HEK293 (cell line): ENCODE results near the gene PRRT3.
A peak's percentile ranks its signal among the peaks of the same experiment; 100 is the strongest.

Source experiments
- CTCF ChIA-PET: fragments of 350-600 bp; formaldehyde crosslinking; extraction: SDS; loops from one replicate; lab custom pipeline; 2021; ENCODE audit warnings: antibody characterized with exemption; lab: Yijun Ruan, JAX
- POLR2A ChIA-PET: fragments of 300-600 bp; formaldehyde crosslinking; extraction: SDS; loops from one replicate; lab custom pipeline; 2020; ENCODE audit warnings: antibody characterized with exemption, inconsistent platforms; lab: Yijun Ruan, JAX
- H3K27ac ChIP-seq: fragments of 200-500 bp; sonication (Bioruptor generic); 2 replicates; pipeline ENCODE4 v1.5.1; 2014; ENCODE audit warnings: low read depth, low read length, control low read depth, inconsistent platforms; ENCODE audit errors: extremely low read depth
- H3K36me3 ChIP-seq, 2 experiments: fragments of 200-500 bp in 1 of 2; sonication (Bioruptor generic) in 1 of 2; 1 replicate in 1 of 2; 2 replicates in 1 of 2; pipeline ENCODE4 v1.5.1; 2014 to 2017; ENCODE audit warnings: inconsistent platforms in 2 of 2, low read length in 2 of 2; ENCODE audit not compliant: control insufficient read depth in 2 of 2, insufficient read depth in 1 of 2
- H3K4me1 ChIP-seq: fragments of 200-500 bp; sonication (Bioruptor generic); 2 replicates; pipeline ENCODE4 v1.5.1; 2014; ENCODE audit warnings: mild to moderate bottlenecking, low read length, inconsistent platforms; ENCODE audit not compliant: control insufficient read depth, insufficient read depth
- H3K4me3 ChIP-seq: 2 replicates; pipeline ENCODE4 v1.5.1; 2011; ENCODE audit warnings: low read depth, mild to moderate bottlenecking, control low read depth, low read length, moderate library complexity
- H3K9me3 ChIP-seq: fragments of 200-500 bp; sonication (Bioruptor generic); 2 replicates; pipeline ENCODE4 v1.5.1; 2014; ENCODE audit warnings: low read depth, low read length, inconsistent platforms; ENCODE audit not compliant: control insufficient read depth, insufficient read depth
- CTCF ChIP-seq: fragments of 450-650 bp; formaldehyde crosslinking; IDR thresholded peaks from 2 replicates; pipeline ENCODE4 v1.5.1; 2016; ENCODE audit warnings: missing biosample characterization, missing genetic modification characterization
- HIC1 ChIP-seq: fragments of 450-650 bp; formaldehyde crosslinking; IDR thresholded peaks from 2 replicates; pipeline ENCODE4 v1.5.1; 2016; ENCODE audit warnings: missing biosample characterization, missing genetic modification characterization
- IKZF3 ChIP-seq: fragments of 450-650 bp; IDR thresholded peaks from 2 replicates; pipeline ENCODE4 v1.5.0; 2018; ENCODE audit warnings: missing biosample characterization, mild to moderate bottlenecking, missing genetic modification characterization, moderate library complexity
- KLF1 ChIP-seq: fragments of 450-650 bp; formaldehyde crosslinking; IDR thresholded peaks from 2 replicates; pipeline ENCODE4 v1.5.1; 2016; ENCODE audit warnings: missing biosample characterization, missing genetic modification characterization
- RBAK ChIP-seq: fragments of 450-650 bp; formaldehyde crosslinking; IDR thresholded peaks from 2 replicates; pipeline ENCODE4 v1.5.1; 2016; ENCODE audit warnings: missing biosample characterization, missing genetic modification characterization
- ZBTB7A ChIP-seq: fragments of 450-650 bp; formaldehyde crosslinking; IDR thresholded peaks from 2 replicates; pipeline ENCODE4 v1.5.1; 2016; ENCODE audit warnings: low read depth, missing biosample characterization, missing genetic modification characterization
- ZFP3 ChIP-seq: fragments of 450-650 bp; formaldehyde crosslinking; IDR thresholded peaks from 2 replicates; pipeline ENCODE4 v1.5.1; 2016; ENCODE audit warnings: low read depth, missing biosample characterization, missing genetic modification characterization
- ZNF112 ChIP-seq: fragments of 450-650 bp; formaldehyde crosslinking; IDR thresholded peaks from 2 replicates; pipeline ENCODE4 v1.5.0; 2017; ENCODE audit warnings: missing biosample characterization, missing genetic modification characterization
- ZNF138 ChIP-seq: fragments of 450-650 bp; formaldehyde crosslinking; IDR thresholded peaks from 2 replicates; pipeline ENCODE4 v1.5.1; 2016; ENCODE audit warnings: missing biosample characterization, missing genetic modification characterization, borderline replicate concordance
- ZNF202 ChIP-seq: fragments of 450-650 bp; formaldehyde crosslinking; IDR thresholded peaks from 2 replicates; pipeline ENCODE4 v1.5.1; 2016; ENCODE audit warnings: missing biosample characterization, missing genetic modification characterization, borderline replicate concordance
- ZNF23 ChIP-seq: fragments of 450-650 bp; formaldehyde crosslinking; IDR thresholded peaks from 2 replicates; pipeline ENCODE4 v1.5.1; 2016; ENCODE audit warnings: missing biosample characterization, missing genetic modification characterization, borderline replicate concordance
- ZNF274 ChIP-seq, 2 experiments: fragments of 200-500 bp in 1 of 2; fragments of 450-650 bp in 1 of 2; sonication (Bioruptor generic) in 1 of 2; formaldehyde crosslinking in 1 of 2; IDR thresholded peaks; 2 replicates each; pipeline versions ENCODE4 v1.5.1 to v1.6.1; 2014 to 2016; ENCODE audit warnings: borderline replicate concordance in 1 of 2, inconsistent platforms in 1 of 2, low read length in 1 of 2, missing biosample characterization in 1 of 2, missing genetic modification characterization in 1 of 2
- ZNF433 ChIP-seq: fragments of 450-650 bp; formaldehyde crosslinking; IDR thresholded peaks from 2 replicates; pipeline ENCODE4 v1.5.1; 2016; ENCODE audit warnings: missing biosample characterization, missing genetic modification characterization, low read depth
- ZNF549 ChIP-seq: fragments of 450-650 bp; IDR thresholded peaks from 2 replicates; pipeline ENCODE4 v1.5.1; 2018; ENCODE audit warnings: missing biosample characterization, missing genetic modification characterization, mild to moderate bottlenecking, inconsistent platforms, moderate library complexity
- ZNF654 ChIP-seq: fragments of 450-650 bp; formaldehyde crosslinking; IDR thresholded peaks from 2 replicates; pipeline ENCODE4 v1.5.1; 2016; ENCODE audit warnings: low read depth, missing biosample characterization, missing genetic modification characterization
- ZNF76 ChIP-seq: fragments of 450-650 bp; formaldehyde crosslinking; IDR thresholded peaks from 2 replicates; pipeline ENCODE4; 2016; ENCODE audit warnings: low read depth, missing biosample characterization, missing genetic modification characterization, borderline replicate concordance
- ZSCAN16 ChIP-seq: fragments of 450-650 bp; formaldehyde crosslinking; IDR thresholded peaks from 2 replicates; pipeline ENCODE4 v1.5.1; 2016; ENCODE audit warnings: missing biosample characterization, missing genetic modification characterization
- ZXDB ChIP-seq: fragments of 450-650 bp; formaldehyde crosslinking; IDR thresholded peaks from 2 replicates; pipeline ENCODE4 v1.5.1; 2016; ENCODE audit warnings: missing biosample characterization, missing genetic modification characterization
- TF ChIP-seq, protein P1 (sequence below): fragments of 450-650 bp; formaldehyde crosslinking; IDR thresholded peaks from 2 replicates; pipeline ENCODE4 v1.5.1; 2017; ENCODE audit warnings: missing biosample characterization, missing genetic modification characterization
- TF ChIP-seq, protein P2 (sequence below): fragments of 450-650 bp; formaldehyde crosslinking; IDR thresholded peaks from 2 replicates; pipeline ENCODE4; 2016; ENCODE audit warnings: missing biosample characterization, missing genetic modification characterization

Gene PRRT3

DNA sequence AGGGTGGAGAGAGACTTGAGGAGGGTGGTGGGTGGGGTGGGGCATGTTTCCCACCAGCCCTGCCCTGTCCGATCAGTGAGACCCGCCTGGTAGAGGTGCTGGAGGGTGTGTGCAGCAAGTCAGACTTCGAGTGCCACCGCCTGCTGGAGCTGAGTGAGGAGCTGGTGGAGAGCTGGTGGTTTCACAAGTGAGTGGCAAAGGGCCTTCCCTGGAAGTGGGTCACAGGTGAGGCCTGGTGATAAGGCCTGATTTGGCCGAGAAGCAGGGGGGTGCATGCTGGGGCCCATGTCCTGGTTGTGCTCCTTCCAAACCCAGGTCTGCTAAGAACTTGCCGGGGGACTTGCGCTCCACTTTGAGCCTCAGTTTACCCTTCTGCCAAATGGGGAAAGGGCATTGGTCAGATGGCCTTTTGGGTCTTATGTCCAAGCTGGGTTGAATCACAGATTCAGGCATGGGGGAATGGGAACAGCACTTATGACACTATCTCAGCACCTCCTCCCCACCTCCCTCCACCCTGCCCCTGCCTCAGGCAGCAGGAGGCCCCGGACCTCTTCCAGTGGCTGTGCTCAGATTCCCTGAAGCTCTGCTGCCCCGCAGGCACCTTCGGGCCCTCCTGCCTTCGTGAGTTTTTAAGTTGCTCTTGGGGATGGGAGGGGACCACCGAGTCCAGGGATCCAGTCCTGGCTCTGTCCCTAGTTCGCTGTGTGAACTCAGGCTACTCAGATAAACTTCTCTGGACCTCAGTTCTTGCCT, 14.5 kb downstream of the PRRT3 start:
- TF ChIP-seq ZXDB, result peak; percentile 58
- TF ChIP-seq ZNF654 (tag by site-specific recombination), result no peak
- TF ChIP-seq CTCF (tag by site-specific recombination), result no peak
- TF ChIP-seq ZNF274 (IDR thresholded peaks at IDR 0.05; ENCODE audit: low read length), result no peak
- no peak for TF ChIP-seq ZNF274 (tag by site-specific recombination; IDR thresholded peaks at IDR 0.05; ENCODE audit: borderline replicate concordance)
- TF ChIP-seq ZNF76 (tag by site-specific recombination), result no peak
- TF ChIP-seq KLF1 (tag by site-specific recombination), result 0 out of 2 replicates have a peak, but pooled peaks have one; percentile 38
- H3K27ac ChIP-seq, result no peak overlapping the region
- CTCF ChIA-PET, result no interaction called here
- H3K9me3 ChIP-seq, result no peaks in the 10 kb centered on the region
- H3K4me1 ChIP-seq, result 0 out of 2 replicates have a peak, but pooled peaks cover 2% of the 10 kb centered on the region
- POLR2A ChIA-PET, result interaction anchor here (1.9 kb wide), 1 partner anchor 9 kb away, joined by 6 read pairs; no protein-coding TSS in a partner anchor
- no peak overlapping the region for H3K4me3 ChIP-seq
- H3K36me3 ChIP-seq, result peaks cover 6 to 46% of the 10 kb centered on the region in 2 experiments; a peak in 2 of 3 replicates

DNA sequence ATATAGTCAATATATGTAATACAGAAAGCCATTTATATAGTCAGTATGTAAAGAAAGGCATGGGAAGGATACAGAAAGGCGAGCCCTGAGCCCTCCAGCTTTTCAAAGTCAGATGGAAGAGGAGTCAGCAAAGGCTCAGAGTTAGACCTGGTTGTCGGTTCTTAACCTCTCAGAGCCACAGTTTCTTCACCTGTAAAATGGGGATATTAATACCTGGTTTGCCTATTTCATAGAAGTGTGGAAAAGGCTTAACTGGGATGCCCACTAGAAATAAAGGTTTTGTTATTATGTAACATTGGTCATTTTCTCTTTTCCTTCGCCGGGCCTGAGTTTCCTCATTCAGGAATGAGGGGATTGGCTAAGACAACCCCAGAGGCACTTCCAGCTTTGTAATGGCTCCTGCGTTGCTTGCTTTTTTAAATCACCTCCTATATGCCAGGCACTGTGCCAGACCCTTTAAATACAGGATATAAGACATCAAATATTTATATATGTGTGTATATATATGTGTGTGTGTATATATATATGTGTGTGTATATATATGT, 16.2 kb downstream of the PRRT3 start:
- Histone ChIP-seq H3K27ac (no peak overlapping the region), H3K4me3 (no peak overlapping the region), H3K36me3 (peaks cover 6 to 39% of the 10 kb centered on the region in 2 experiments), H3K4me1 (0 out of 2 replicates have a peak, but pooled peaks cover 2% of the 10 kb centered on the region), H3K9me3 (no peaks in the 10 kb centered on the region)
- ChIA-PET POLR2A (interaction anchor here (1.5 kb wide), 1 partner anchor 11 kb away, joined by 7 read pairs; no protein-coding TSS in a partner anchor), CTCF (interaction anchor here (1.9 kb wide), 1 partner anchor 10 kb away, joined by 17 read pairs; no protein-coding TSS in a partner anchor)
- TF ChIP-seq ZNF433 (tag by site-specific recombination), result no peak
- no peak for TF ChIP-seq ZNF549

GRCh38 chr3:9934993-9935392, 17.2 kb downstream of the PRRT3 start:
- POLR2A ChIA-PET, result interaction anchor here (0.5 to 1.5 kb wide), 3 partner anchors 9 to 313 kb away, joined by 3 to 7 read pairs (median 4); partner anchors contain the start of gene TATDN2
- Histone ChIP-seq H3K9me3 (no peaks in the 10 kb centered on the region), H3K36me3 (peaks cover 6 to 43% of the 10 kb centered on the region in 2 experiments), H3K4me1 (0 out of 2 replicates have a peak, but pooled peaks cover 2% of the 10 kb centered on the region), H3K4me3 (no peak overlapping the region), H3K27ac (no peak overlapping the region)
- no peak for TF ChIP-seq ZSCAN16 (tag by site-specific recombination)
- TF ChIP-seq, protein P1, sequence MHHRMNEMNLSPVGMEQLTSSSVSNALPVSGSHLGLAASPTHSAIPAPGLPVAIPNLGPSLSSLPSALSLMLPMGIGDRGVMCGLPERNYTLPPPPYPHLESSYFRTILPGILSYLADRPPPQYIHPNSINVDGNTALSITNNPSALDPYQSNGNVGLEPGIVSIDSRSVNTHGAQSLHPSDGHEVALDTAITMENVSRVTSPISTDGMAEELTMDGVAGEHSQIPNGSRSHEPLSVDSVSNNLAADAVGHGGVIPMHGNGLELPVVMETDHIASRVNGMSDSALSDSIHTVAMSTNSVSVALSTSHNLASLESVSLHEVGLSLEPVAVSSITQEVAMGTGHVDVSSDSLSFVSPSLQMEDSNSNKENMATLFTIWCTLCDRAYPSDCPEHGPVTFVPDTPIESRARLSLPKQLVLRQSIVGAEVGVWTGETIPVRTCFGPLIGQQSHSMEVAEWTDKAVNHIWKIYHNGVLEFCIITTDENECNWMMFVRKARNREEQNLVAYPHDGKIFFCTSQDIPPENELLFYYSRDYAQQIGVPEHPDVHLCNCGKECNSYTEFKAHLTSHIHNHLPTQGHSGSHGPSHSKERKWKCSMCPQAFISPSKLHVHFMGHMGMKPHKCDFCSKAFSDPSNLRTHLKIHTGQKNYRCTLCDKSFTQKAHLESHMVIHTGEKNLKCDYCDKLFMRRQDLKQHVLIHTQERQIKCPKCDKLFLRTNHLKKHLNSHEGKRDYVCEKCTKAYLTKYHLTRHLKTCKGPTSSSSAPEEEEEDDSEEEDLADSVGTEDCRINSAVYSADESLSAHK (tag by site-specific recombination), result no peak
- TF ChIP-seq ZBTB7A (tag by site-specific recombination), result no peak
- no peak for TF ChIP-seq IKZF3 (tag by site-specific recombination)
- no peak for TF ChIP-seq ZNF138 (tag by site-specific recombination)
- no peak for TF ChIP-seq RBAK (tag by site-specific recombination)
- TF ChIP-seq ZNF202 (tag by site-specific recombination), result no peak
- TF ChIP-seq ZNF112 (tag by site-specific recombination), result no peak
- TF ChIP-seq HIC1, result no peak
- no peak for TF ChIP-seq ZNF23 (tag by site-specific recombination)
- TF ChIP-seq, protein P2, sequence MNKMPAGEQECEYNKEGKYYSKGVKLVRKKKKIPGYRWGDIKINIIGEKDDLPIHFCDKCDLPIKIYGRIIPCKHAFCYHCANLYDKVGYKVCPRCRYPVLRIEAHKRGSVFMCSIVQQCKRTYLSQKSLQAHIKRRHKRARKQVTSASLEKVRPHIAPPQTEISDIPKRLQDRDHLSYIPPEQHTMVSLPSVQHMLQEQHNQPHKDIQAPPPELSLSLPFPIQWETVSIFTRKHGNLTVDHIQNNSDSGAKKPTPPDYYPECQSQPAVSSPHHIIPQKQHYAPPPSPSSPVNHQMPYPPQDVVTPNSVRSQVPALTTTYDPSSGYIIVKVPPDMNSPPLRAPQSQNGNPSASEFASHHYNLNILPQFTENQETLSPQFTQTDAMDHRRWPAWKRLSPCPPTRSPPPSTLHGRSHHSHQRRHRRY, result no peak
- no peak for TF ChIP-seq ZFP3 (tag by site-specific recombination)
- CTCF ChIA-PET, result interaction anchor here (1.5 to 1.9 kb wide), 2 partner anchors 11 to 48 kb away, joined by 5 to 17 read pairs; no protein-coding TSS in a partner anchor
